Gastroesophageal sphincter (tissue), 3 donors: ENCODE results near the gene THSD4.

Experiments used
- POLR2A ChIP-seq, 2 donors: fragments of 450-650 bp; IDR thresholded peaks; one replicate each; pipeline ENCODE4 v1.6.1; 2017; ENCODE audit warnings: antibody characterized with exemption in 2 of 2, mild to moderate bottlenecking in 2 of 2, moderate library complexity in 1 of 2
- POLR2AphosphoS5 ChIP-seq: sonication (generic); formaldehyde crosslinking; IDR thresholded peaks from one replicate; pipeline ENCODE4 v1.6.1; 2017; ENCODE audit warnings: antibody characterized with exemption
- TF ChIP-seq, protein P1 (sequence below), 4 experiments: fragments of 200-600 bp in 2 of 4; fragments of 450-650 bp in 2 of 4; sonication (generic) in 1 of 4; IDR thresholded peaks; one replicate each; pipeline ENCODE4 v1.5.1; 2017 to 2019; ENCODE audit warnings: antibody characterized with exemption in 4 of 4, mild to moderate bottlenecking in 2 of 4, moderate library complexity in 2 of 4

DNA sequence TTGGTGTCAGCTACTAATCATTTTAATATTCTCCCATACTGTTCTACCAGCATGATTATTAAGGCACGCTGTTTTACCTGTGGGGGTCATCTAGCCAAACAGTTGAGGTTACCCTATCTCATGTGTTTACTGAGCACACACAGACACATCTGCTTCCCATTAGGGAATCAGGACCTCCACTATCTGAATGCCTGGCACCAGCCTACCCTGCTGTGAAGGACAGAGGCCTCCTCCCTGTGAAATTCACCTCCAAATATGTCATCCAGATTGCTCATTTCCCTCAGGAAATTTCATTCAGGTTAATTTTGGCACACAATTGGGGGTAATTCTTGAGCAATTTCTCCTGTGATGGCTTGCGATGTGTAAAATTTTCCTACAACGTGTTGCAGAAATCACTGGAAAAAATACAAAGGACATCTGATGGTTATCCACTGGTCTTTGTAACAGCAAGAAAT lies 539.5 kb downstream of the THSD4 start:
- TF ChIP-seq, protein P1, sequence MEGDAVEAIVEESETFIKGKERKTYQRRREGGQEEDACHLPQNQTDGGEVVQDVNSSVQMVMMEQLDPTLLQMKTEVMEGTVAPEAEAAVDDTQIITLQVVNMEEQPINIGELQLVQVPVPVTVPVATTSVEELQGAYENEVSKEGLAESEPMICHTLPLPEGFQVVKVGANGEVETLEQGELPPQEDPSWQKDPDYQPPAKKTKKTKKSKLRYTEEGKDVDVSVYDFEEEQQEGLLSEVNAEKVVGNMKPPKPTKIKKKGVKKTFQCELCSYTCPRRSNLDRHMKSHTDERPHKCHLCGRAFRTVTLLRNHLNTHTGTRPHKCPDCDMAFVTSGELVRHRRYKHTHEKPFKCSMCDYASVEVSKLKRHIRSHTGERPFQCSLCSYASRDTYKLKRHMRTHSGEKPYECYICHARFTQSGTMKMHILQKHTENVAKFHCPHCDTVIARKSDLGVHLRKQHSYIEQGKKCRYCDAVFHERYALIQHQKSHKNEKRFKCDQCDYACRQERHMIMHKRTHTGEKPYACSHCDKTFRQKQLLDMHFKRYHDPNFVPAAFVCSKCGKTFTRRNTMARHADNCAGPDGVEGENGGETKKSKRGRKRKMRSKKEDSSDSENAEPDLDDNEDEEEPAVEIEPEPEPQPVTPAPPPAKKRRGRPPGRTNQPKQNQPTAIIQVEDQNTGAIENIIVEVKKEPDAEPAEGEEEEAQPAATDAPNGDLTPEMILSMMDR (IDR thresholded peaks at IDR 0.05) = no peak
- TF ChIP-seq POLR2AphosphoS5 (no peak), POLR2A (IDR thresholded peaks at IDR 0.05) (no peak)
